Measurements from ENCODE around the gene CLEC2A. TPM values are rescaled to one million over a fixed set of nuclear protein-coding genes. Genes with fewer than 3 reads are reported as not detected.

The CLEC2A gene
- total and polyA plus RNA-seq, 2 donors (not counting 3 experiments of a cell fraction or from before 2014, with no cell fraction given): not detected

DNA sequence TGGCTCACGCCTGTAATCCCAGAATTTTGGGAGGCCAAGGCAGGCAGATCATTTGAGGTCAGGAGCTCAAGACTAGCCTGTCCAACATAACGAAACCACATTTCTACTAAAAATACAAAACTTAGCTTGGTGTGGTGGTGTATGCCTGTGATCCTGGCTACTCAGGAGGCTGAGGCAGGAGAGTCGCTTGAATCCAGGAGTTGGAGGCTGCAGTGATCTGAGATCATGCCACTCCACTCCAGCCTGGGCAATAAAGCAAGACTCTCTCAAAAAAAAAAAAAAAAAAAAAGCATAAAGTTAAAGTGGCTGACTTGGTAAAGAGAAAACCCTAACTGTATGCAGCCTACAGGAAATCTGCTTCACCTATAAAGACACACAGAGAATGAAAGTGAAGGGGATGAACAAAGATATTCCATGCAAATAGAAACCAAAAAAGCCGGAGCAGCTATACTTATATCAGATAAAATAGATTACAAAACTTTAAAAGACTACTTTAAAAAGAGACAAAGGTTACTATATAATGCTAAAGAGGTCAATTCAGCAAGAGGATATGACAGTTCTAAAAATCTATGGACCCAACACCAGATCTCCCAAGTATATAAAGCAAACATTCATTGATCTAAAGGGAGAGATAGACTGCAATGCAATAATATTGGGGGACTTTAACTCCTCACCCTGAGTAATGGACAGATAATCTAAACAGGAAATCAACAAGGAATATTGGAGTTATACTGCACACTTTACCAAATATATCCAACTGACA is 67.1 kb downstream of the CLEC2A start:
- FAIRE-seq: no peak
- H3K27ac ChIP-seq (ENCODE audit: insufficient read depth, low read depth, low read length): no peak overlapping the region
- dilution Hi-C loops (cut with MboI; ENCODE audit: extremely low pct_ligation_motif_present, low sequenced_read_pairs): no loop called here
- no TSS peak for BruUV-seq (replicated peaks)
- H3K9me3 ChIP-seq (replicated peaks; ENCODE audit: control insufficient read depth, insufficient read depth, low read length): no peaks in the 10 kb centered on the region
- peaks cover 22% of the 10 kb centered on the region for H3K4me1 ChIP-seq (ENCODE audit: control insufficient read depth, extremely low read depth, insufficient read depth, low read length)
- ChIA-PET CTCF (interaction anchor here (0.7 to 4.4 kb wide), 2 partner anchors 45 to 115 kb away, joined by 3 to 21 read pairs; no protein-coding TSS in a partner anchor), POLR2A (no interaction called here)
- no peaks in the 10 kb centered on the region for H4K20me1 ChIP-seq (replicated peaks; ENCODE audit: control insufficient read depth, extremely low read depth, insufficient read depth, low read length)
- no peak overlapping the region for H2AFZ ChIP-seq (ENCODE audit: low read depth, low read length)
- H3K4me2 ChIP-seq (ENCODE audit: insufficient read depth, low read length): no peak overlapping the region
- TF ChIP-seq GATA2 (IDR thresholded peaks at IDR 0.05; ENCODE audit: insufficient read depth, insufficient read length, low read depth, low read length): no peak
- no peak for TF ChIP-seq EZH2 (IDR thresholded peaks at IDR 0.05; ENCODE audit: borderline replicate concordance, low read depth, low read length, severe bottlenecking)
- TF ChIP-seq, protein P1, sequence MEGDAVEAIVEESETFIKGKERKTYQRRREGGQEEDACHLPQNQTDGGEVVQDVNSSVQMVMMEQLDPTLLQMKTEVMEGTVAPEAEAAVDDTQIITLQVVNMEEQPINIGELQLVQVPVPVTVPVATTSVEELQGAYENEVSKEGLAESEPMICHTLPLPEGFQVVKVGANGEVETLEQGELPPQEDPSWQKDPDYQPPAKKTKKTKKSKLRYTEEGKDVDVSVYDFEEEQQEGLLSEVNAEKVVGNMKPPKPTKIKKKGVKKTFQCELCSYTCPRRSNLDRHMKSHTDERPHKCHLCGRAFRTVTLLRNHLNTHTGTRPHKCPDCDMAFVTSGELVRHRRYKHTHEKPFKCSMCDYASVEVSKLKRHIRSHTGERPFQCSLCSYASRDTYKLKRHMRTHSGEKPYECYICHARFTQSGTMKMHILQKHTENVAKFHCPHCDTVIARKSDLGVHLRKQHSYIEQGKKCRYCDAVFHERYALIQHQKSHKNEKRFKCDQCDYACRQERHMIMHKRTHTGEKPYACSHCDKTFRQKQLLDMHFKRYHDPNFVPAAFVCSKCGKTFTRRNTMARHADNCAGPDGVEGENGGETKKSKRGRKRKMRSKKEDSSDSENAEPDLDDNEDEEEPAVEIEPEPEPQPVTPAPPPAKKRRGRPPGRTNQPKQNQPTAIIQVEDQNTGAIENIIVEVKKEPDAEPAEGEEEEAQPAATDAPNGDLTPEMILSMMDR (IDR thresholded peaks at IDR 0.05; ENCODE audit: extremely low read depth in 1 of 2, insufficient read depth in 1 of 2, low read depth in 1 of 2, low read length in 2 of 2): no peak
- no peak for TF ChIP-seq MYC (IDR thresholded peaks at IDR 0.05; ENCODE audit: low read depth, low read length)
- no peak for TF ChIP-seq FOS (IDR thresholded peaks at IDR 0.05; ENCODE audit: borderline replicate concordance, insufficient read depth, low read length)
- TF ChIP-seq, protein P2, sequence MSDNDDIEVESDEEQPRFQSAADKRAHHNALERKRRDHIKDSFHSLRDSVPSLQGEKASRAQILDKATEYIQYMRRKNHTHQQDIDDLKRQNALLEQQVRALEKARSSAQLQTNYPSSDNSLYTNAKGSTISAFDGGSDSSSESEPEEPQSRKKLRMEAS (IDR thresholded peaks at IDR 0.05; ENCODE audit: insufficient read depth, insufficient read length): no peak
- no peak for TF ChIP-seq JUN (IDR thresholded peaks at IDR 0.05; ENCODE audit: borderline replicate concordance, insufficient read depth, insufficient read length, low read depth)
- no peak for TF ChIP-seq POLR2AphosphoS5 (IDR thresholded peaks at IDR 0.05; ENCODE audit: insufficient read depth, low read depth, low read length)
- no peak for TF ChIP-seq POLR2A (IDR thresholded peaks at IDR 0.05; ENCODE audit: low read depth, low read length)
- peaks cover 46% of the 10 kb centered on the region for H3K79me2 ChIP-seq (ENCODE audit: control insufficient read depth, insufficient read depth, low read length)
- H3K9ac ChIP-seq (replicated peaks; ENCODE audit: extremely low read depth, insufficient read depth, low read length): no peak overlapping the region
- DNase-seq (ENCODE audit: low read depth, low spot score): no peak
- H3K9me1 ChIP-seq (replicated peaks; ENCODE audit: control insufficient read depth, extremely low read depth, insufficient read depth, low read length): no peaks in the 10 kb centered on the region
- H3K36me3 ChIP-seq (ENCODE audit: control insufficient read depth in 2 of 2, extremely low read depth in 1 of 2, insufficient read depth in 2 of 2, low read length in 2 of 2): no peaks in the 10 kb centered on the region
- intact Hi-C loops (cut with micrococcal nuclease): loop anchor here (5.0 kb wide), 2 partner anchors 62 to 152 kb away; no protein-coding TSS in a partner anchor
- H3K4me3 ChIP-seq (replicated peaks in 1 of 3; ENCODE audit: insufficient read depth in 1 of 3, low read depth in 1 of 3, low read length in 3 of 3): no peak overlapping the region
- no peaks in the 10 kb centered on the region for H3K27me3 ChIP-seq (ENCODE audit: control insufficient read depth in 2 of 2, insufficient read depth in 2 of 2, low read length in 2 of 2)

Other genes with a start within 250 kb of the CLEC2A start
- not detected in 2 replicates for gene CLECL1, start 199.3 kb downstream of the CLEC2A start, total RNA-seq
- gene CLECL1, start 199.3 kb downstream of the CLEC2A start, polyA plus RNA-seq: not detected in 2 replicates
- gene CD69, start 171.5 kb downstream of the CLEC2A start, total RNA-seq: 0.49 and 1.2 TPM in 2 replicates
- 2.9 and 4.4 TPM in 2 replicates for gene CD69, start 171.5 kb downstream of the CLEC2A start, polyA plus RNA-seq
- not detected in 2 replicates for gene KLRF1, start 104.9 kb downstream of the CLEC2A start, total RNA-seq
- not detected in 2 replicates for gene KLRF1, start 104.9 kb downstream of the CLEC2A start, polyA plus RNA-seq
- 16.4 and 18.3 TPM in 2 replicates for gene CLEC2B, start 63.0 kb downstream of the CLEC2A start, total RNA-seq
- gene CLEC2B, start 63.0 kb downstream of the CLEC2A start, polyA plus RNA-seq: 4.4 and 6.7 TPM in 2 replicates
- gene KLRF2, start 50.9 kb downstream of the CLEC2A start, total RNA-seq: not detected in 2 replicates
- gene KLRF2, start 50.9 kb downstream of the CLEC2A start, polyA plus RNA-seq: not detected in 2 replicates
- gene CLEC12A, start 39.0 kb upstream of the CLEC2A start, total RNA-seq: not detected in 2 replicates
- gene CLEC12A, start 39.0 kb upstream of the CLEC2A start, polyA plus RNA-seq: not detected in 2 replicates
- not detected in 2 replicates for gene CLEC1B, start 66.8 kb upstream of the CLEC2A start, total RNA-seq
- not detected in 2 replicates for gene CLEC1B, start 66.8 kb upstream of the CLEC2A start, polyA plus RNA-seq
- 1.2 TPM in 2 replicates for gene CLEC12B, start 78.3 kb upstream of the CLEC2A start, total RNA-seq
- 1.8 and 3.7 TPM in 2 replicates for gene CLEC12B, start 78.3 kb upstream of the CLEC2A start, polyA plus RNA-seq
- gene CLEC9A, start 98.3 kb upstream of the CLEC2A start, total RNA-seq: not detected in 2 replicates
- gene CLEC9A, start 98.3 kb upstream of the CLEC2A start, polyA plus RNA-seq: not detected in 2 replicates
- gene CLEC1A, start 166.6 kb upstream of the CLEC2A start, total RNA-seq: 22.5 and 24.2 TPM in 2 replicates
- gene CLEC1A, start 166.6 kb upstream of the CLEC2A start, polyA plus RNA-seq: 21.2 and 22.0 TPM in 2 replicates
- gene CLEC7A, start 197.8 kb upstream of the CLEC2A start, total RNA-seq: not detected in 2 replicates
- not detected in 2 replicates for gene CLEC7A, start 197.8 kb upstream of the CLEC2A start, polyA plus RNA-seq
- gene OLR1, start 239.8 kb upstream of the CLEC2A start, total RNA-seq: not detected in 2 replicates
- not detected in 2 replicates for gene OLR1, start 239.8 kb upstream of the CLEC2A start, polyA plus RNA-seq
- gene TMEM52B, start 246.7 kb upstream of the CLEC2A start, total RNA-seq: 0.24 TPM in 1 of 2 replicates, not detected in the other
- not detected in 2 replicates for gene TMEM52B, start 246.7 kb upstream of the CLEC2A start, polyA plus RNA-seq